Activated gamma-delta T cell (primary cell): ENCODE measurements around the gene KDM4C.

Experiments used
- DNase-seq: peaks from one replicate; lab custom pipeline; 2025; lab: John Stamatoyannopoulos, UW

KDM4C gene

GRCh38 chr9:6869081-6869948 lies 111.5 kb downstream of the KDM4C start:
- DNase-seq = no peak

- no peak for DNase-seq
Measured at GRCh38 chr9:6870149-6870548, 112.4 kb downstream of the KDM4C start.

GRCh38 chr9:6870650-6871477 lies 113.1 kb downstream of the KDM4C start:
- DNase-seq = no peak

GRCh38 chr9:6873857-6874256 lies 116.1 kb downstream of the KDM4C start:
- DNase-seq = no peak

GRCh38 chr9:6876195-6876894 lies 118.6 kb downstream of the KDM4C start:
- no peak for DNase-seq

- DNase-seq = no peak
Measured at GRCh38 chr9:6877671-6878161, 119.9 kb downstream of the KDM4C start.

- no peak for DNase-seq
Measured at GRCh38 chr9:6880626-6881025, 122.9 kb downstream of the KDM4C start.

GRCh38 chr9:6884101-6884500 lies 126.3 kb downstream of the KDM4C start:
- no peak for DNase-seq

- no peak for DNase-seq
Measured at GRCh38 chr9:6884990-6885389, 127.2 kb downstream of the KDM4C start.

GRCh38 chr9:6887051-6887450 lies 129.3 kb downstream of the KDM4C start:
- no peak for DNase-seq

GRCh38 chr9:6889868-6890267 lies 132.1 kb downstream of the KDM4C start:
- DNase-seq = no peak

GRCh38 chr9:6893350-6894131 lies 135.8 kb downstream of the KDM4C start:
- no peak for DNase-seq

GRCh38 chr9:6894135-6894534 lies 136.4 kb downstream of the KDM4C start:
- no peak for DNase-seq

GRCh38 chr9:6895754-6896153 lies 138.0 kb downstream of the KDM4C start:
- DNase-seq = no peak

GRCh38 chr9:6896562-6896961 lies 138.8 kb downstream of the KDM4C start:
- DNase-seq = no peak

GRCh38 chr9:6897207-6897822 lies 139.5 kb downstream of the KDM4C start:
- DNase-seq = no peak

GRCh38 chr9:6897898-6898302 lies 140.1 kb downstream of the KDM4C start:
- DNase-seq = no peak

- no peak for DNase-seq
Measured at GRCh38 chr9:6899274-6899673, 141.5 kb downstream of the KDM4C start.

- DNase-seq = no peak
Measured at GRCh38 chr9:6900440-6900883, 142.7 kb downstream of the KDM4C start.

- no peak for DNase-seq
Measured at GRCh38 chr9:6901180-6901579, 143.4 kb downstream of the KDM4C start.

GRCh38 chr9:6902423-6902822 lies 144.7 kb downstream of the KDM4C start:
- no peak for DNase-seq
